ENCODE measurements around the gene TSPAN11.

TSPAN11 gene

GRCh38 chr12:30900351-30900750, 26.2 kb upstream of the TSPAN11 start:
- in situ Hi-C loops (cut with MboI; ENCODE audit: low sequenced_read_pairs, unreplicated experiment) = no loop called here
- no peak for DNase-seq (ENCODE audit: low spot score)
- no peak for TF ChIP-seq CTCF (IDR thresholded peaks at IDR 0.05; ENCODE audit: borderline replicate concordance, control extremely low read depth, extremely low read depth, insufficient read depth, missing control alignments)

- in situ Hi-C loops (cut with MboI; ENCODE audit: low sequenced_read_pairs, unreplicated experiment) = no loop called here
- TF ChIP-seq CTCF (IDR thresholded peaks at IDR 0.05; ENCODE audit: borderline replicate concordance, control extremely low read depth, extremely low read depth, insufficient read depth, missing control alignments) = no peak
- DNase-seq (ENCODE audit: low spot score) = no peak
Measured at GRCh38 chr12:30902001-30902400, 24.5 kb upstream of the TSPAN11 start.

- in situ Hi-C loops (cut with MboI; ENCODE audit: low sequenced_read_pairs, unreplicated experiment) = no loop called here
- no peak for DNase-seq (ENCODE audit: low spot score)
- TF ChIP-seq CTCF (IDR thresholded peaks at IDR 0.05; ENCODE audit: borderline replicate concordance, control extremely low read depth, extremely low read depth, insufficient read depth, missing control alignments) = no peak
Measured at GRCh38 chr12:30902596-30902995, 24.0 kb upstream of the TSPAN11 start.

- in situ Hi-C loops (cut with MboI; ENCODE audit: low sequenced_read_pairs, unreplicated experiment) = no loop called here
- no peak for DNase-seq (ENCODE audit: low spot score)
- no peak for TF ChIP-seq CTCF (IDR thresholded peaks at IDR 0.05; ENCODE audit: borderline replicate concordance, control extremely low read depth, extremely low read depth, insufficient read depth, missing control alignments)
Measured at GRCh38 chr12:30905463-30906009, 21.0 kb upstream of the TSPAN11 start.

GRCh38 chr12:30908076-30908721, 18.3 kb upstream of the TSPAN11 start:
- no peak for DNase-seq (ENCODE audit: low spot score)
- TF ChIP-seq CTCF (IDR thresholded peaks at IDR 0.05; ENCODE audit: borderline replicate concordance, control extremely low read depth, extremely low read depth, insufficient read depth, missing control alignments) = no peak
- in situ Hi-C loops (cut with MboI; ENCODE audit: low sequenced_read_pairs, unreplicated experiment) = no loop called here

- in situ Hi-C loops (cut with MboI; ENCODE audit: low sequenced_read_pairs, unreplicated experiment) = no loop called here
- TF ChIP-seq CTCF (IDR thresholded peaks at IDR 0.05; ENCODE audit: borderline replicate concordance, control extremely low read depth, extremely low read depth, insufficient read depth, missing control alignments) = no peak
- no peak for DNase-seq (ENCODE audit: low spot score)
Measured at GRCh38 chr12:30908722-30909348, 17.7 kb upstream of the TSPAN11 start.

Data from GM13976 (cell line).